Natural killer cell (primary cell): Measurements from ENCODE around the gene PTPRT. TPM values are rescaled to one million over a fixed set of nuclear protein-coding genes. Genes with fewer than 3 reads are reported as not detected.

Source experiments
- ATAC-seq, 3 donors: fragments of 150-1000 bp in 2 of 3; fragments of 200-7000 bp in 1 of 3; cut with Tn5 transposase; 1 replicate in 1 of 3; 2 replicates in 2 of 3; pipeline ENCODE4 v1.10.0; 2021; ENCODE audit warnings: mild to moderate bottlenecking in 2 of 3, moderate library complexity in 2 of 3
- DNase-seq, 2 donors: peaks; one replicate each; pipeline versions ENCODE4 v3.0.0 to v3.0.0-alpha.2; 2013 to 2021; ENCODE audit warnings: mixed read lengths in 1 of 2
- H3K27ac ChIP-seq: one replicate; pipeline ENCODE4 v1.5.1; 2013; ENCODE audit warnings: mild to moderate bottlenecking, low read length
- H3K27me3 ChIP-seq: one replicate; pipeline ENCODE4 v1.6.1; 2013; ENCODE audit warnings: low read length; ENCODE audit not compliant: control insufficient read depth, insufficient read depth
- H3K36me3 ChIP-seq: one replicate; pipeline ENCODE4 v1.6.1; 2013; ENCODE audit warnings: low read length; ENCODE audit not compliant: control insufficient read depth, insufficient read depth
- H3K4me1 ChIP-seq: one replicate; pipeline ENCODE4 v1.6.1; 2013; ENCODE audit warnings: low read length; ENCODE audit not compliant: control insufficient read depth, insufficient read depth
- H3K4me3 ChIP-seq: one replicate; pipeline ENCODE4 v1.5.1; 2013; ENCODE audit warnings: low read length
- H3K9me3 ChIP-seq: one replicate; pipeline ENCODE4 v1.6.1; 2013; ENCODE audit warnings: low read length; ENCODE audit not compliant: control insufficient read depth, insufficient read depth
- H3K27ac Mint-ChIP-seq, 2 donors: one replicate each; pipeline ENCODE4 v1.8.0; 2022; ENCODE audit warnings: mild to moderate bottlenecking in 2 of 2, mixed read lengths in 2 of 2, moderate library complexity in 1 of 2
- H3K27me3 Mint-ChIP-seq, 2 donors: one replicate each; pipeline ENCODE4 v1.8.0; 2022; ENCODE audit warnings: low read depth in 2 of 2, mixed read lengths in 2 of 2
- H3K36me3 Mint-ChIP-seq: one replicate; pipeline ENCODE4 v1.8.0; 2022; ENCODE audit warnings: mixed read lengths
- H3K4me1 Mint-ChIP-seq, 2 donors: one replicate each; pipeline ENCODE4 v1.8.0; 2022; ENCODE audit warnings: mixed read lengths in 2 of 2
- H3K4me3 Mint-ChIP-seq: one replicate; pipeline ENCODE4 v1.8.0; 2022; ENCODE audit warnings: mild to moderate bottlenecking, moderate library complexity, mixed read lengths
- H3K9me3 Mint-ChIP-seq, 2 donors: one replicate each; pipeline ENCODE4 v1.8.0; 2022; ENCODE audit warnings: mixed read lengths in 2 of 2
- CTCF ChIP-seq: fragments of 200-600 bp; IDR thresholded peaks from one replicate; pipeline ENCODE4 v1.8.0; 2022; ENCODE audit warnings: antibody characterized with exemption
- WGBS: methylation state at CpG from one replicate; pipeline ENCODE4 v1.1.7; 2013; ENCODE audit warnings: missing lambda C conversion rate; ENCODE audit not compliant: insufficient coverage; 5-methylcytosine and 5-hydroxymethylcytosine counted together
- intact Hi-C: fragments of 100-400 bp; cut with micrococcal nuclease; formaldehyde crosslinking; loops from one replicate; pipeline ENCODE4 v1.14.2; 2022
- total RNA-seq, 4 donors: library from RNA; stranded (reverse); fragments of 120-200 nt in 1 of 4; gene quantifications; one replicate each; pipeline versions ENCODE4 v1.2.3 to v1.2.4, GENCODE V29; 2013 to 2022

The PTPRT gene
- total RNA-seq, 3 donors from 2014 or later (not counting 1 experiment from before 2014, with no cell fraction given): not detected

- H3K4me1 Mint-ChIP-seq: no peaks in the 10 kb centered on the region
- WGBS: 90% methylated on average over 3 of the region's 4 CpGs
- H3K4me3 Mint-ChIP-seq: no peak overlapping the region
- Histone ChIP-seq H3K4me1 (no peaks in the 10 kb centered on the region), H3K36me3 (no peaks in the 10 kb centered on the region), H3K27ac (no peak overlapping the region), H3K9me3 (no peaks in the 10 kb centered on the region), H3K4me3 (no peak overlapping the region), H3K27me3 (no peaks in the 10 kb centered on the region)
- H3K36me3 Mint-ChIP-seq: no peaks in the 10 kb centered on the region
- ATAC-seq: no peak
- intact Hi-C loops: no loop called here
- TF ChIP-seq CTCF: no peak
- no peak overlapping the region for H3K27ac Mint-ChIP-seq
- no peak for DNase-seq
- peaks cover 0 to 5% of the 10 kb centered on the region in 2 donors for H3K9me3 Mint-ChIP-seq
- H3K27me3 Mint-ChIP-seq: peaks cover 2 to 8% of the 10 kb centered on the region in 2 donors
Observed at GRCh38 chr20:42955713-42956112, 234.0 kb downstream of the PTPRT start.

DNA sequence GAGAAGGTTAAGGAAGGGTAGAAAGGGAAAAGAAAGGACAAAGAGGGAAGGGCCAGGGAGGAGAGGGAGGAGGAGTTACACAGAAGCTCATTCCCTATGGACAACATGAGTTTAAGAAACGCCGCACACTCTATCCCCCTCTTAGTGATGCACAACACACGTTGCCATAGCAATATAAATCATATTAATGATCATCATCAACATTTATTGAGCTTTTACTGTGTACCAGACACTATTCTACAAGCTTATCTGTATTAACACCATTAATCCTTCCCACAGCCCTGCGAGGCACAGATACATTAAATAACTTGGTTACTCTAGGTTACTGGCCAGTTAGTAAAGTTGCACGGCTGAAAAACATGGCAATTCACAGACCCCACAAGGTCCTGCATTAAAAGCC lies 234.8 kb downstream of the PTPRT start:
- Histone ChIP-seq H3K27me3 (no peaks in the 10 kb centered on the region), H3K27ac (no peak overlapping the region), H3K9me3 (peaks cover 2% of the 10 kb centered on the region), H3K4me1 (no peaks in the 10 kb centered on the region), H3K36me3 (no peaks in the 10 kb centered on the region), H3K4me3 (no peak overlapping the region)
- H3K4me1 Mint-ChIP-seq: no peaks in the 10 kb centered on the region
- intact Hi-C loops: no loop called here
- WGBS: 82% methylated on average over 5 of the region's 5 CpGs
- peaks cover 0 to 5% of the 10 kb centered on the region in 2 donors for H3K9me3 Mint-ChIP-seq
- H3K27me3 Mint-ChIP-seq: peaks cover 2 to 8% of the 10 kb centered on the region in 2 donors
- TF ChIP-seq CTCF: no peak
- no peaks in the 10 kb centered on the region for H3K36me3 Mint-ChIP-seq
- H3K27ac Mint-ChIP-seq: no peak overlapping the region
- no peak for DNase-seq
- no peak for ATAC-seq
- H3K4me3 Mint-ChIP-seq: no peak overlapping the region

DNA sequence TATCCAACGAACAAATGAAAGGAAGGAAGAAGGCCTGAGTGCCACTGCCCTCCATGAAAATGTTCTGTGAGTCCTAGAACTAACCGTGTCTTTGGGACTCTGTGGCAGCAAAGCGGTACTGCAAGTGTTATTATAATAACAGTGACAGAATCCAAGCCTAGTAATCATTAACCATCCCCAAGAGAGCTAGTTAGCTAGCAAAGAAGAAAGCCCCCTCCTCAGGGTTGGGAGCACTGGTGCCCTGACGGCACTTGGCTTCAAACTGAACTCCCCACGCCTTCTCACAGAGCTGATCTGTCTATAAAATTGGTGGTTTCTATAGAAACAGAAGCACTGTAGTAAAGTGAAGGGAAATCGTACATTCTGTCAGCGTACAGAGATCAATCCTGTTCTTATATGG lies 239.8 kb downstream of the PTPRT start:
- 83% methylated on average over 6 of the region's 7 CpGs for WGBS
- H3K9me3 ChIP-seq: peaks cover 5% of the 10 kb centered on the region
- H3K4me3 ChIP-seq: no peak overlapping the region
- no peaks in the 10 kb centered on the region for H3K27me3 ChIP-seq
- H3K27ac Mint-ChIP-seq: no peak overlapping the region
- no peaks in the 10 kb centered on the region for H3K27me3 Mint-ChIP-seq
- intact Hi-C loops: no loop called here
- peaks cover 0 to 13% of the 10 kb centered on the region in 2 donors for H3K9me3 Mint-ChIP-seq
- H3K4me1 Mint-ChIP-seq: no peaks in the 10 kb centered on the region
- no peak overlapping the region for H3K4me3 Mint-ChIP-seq
- no peak for ATAC-seq
- TF ChIP-seq CTCF: no peak
- H3K27ac ChIP-seq: no peak overlapping the region
- H3K36me3 Mint-ChIP-seq: no peaks in the 10 kb centered on the region
- DNase-seq: no peak
- no peaks in the 10 kb centered on the region for H3K36me3 ChIP-seq
- no peaks in the 10 kb centered on the region for H3K4me1 ChIP-seq

DNA sequence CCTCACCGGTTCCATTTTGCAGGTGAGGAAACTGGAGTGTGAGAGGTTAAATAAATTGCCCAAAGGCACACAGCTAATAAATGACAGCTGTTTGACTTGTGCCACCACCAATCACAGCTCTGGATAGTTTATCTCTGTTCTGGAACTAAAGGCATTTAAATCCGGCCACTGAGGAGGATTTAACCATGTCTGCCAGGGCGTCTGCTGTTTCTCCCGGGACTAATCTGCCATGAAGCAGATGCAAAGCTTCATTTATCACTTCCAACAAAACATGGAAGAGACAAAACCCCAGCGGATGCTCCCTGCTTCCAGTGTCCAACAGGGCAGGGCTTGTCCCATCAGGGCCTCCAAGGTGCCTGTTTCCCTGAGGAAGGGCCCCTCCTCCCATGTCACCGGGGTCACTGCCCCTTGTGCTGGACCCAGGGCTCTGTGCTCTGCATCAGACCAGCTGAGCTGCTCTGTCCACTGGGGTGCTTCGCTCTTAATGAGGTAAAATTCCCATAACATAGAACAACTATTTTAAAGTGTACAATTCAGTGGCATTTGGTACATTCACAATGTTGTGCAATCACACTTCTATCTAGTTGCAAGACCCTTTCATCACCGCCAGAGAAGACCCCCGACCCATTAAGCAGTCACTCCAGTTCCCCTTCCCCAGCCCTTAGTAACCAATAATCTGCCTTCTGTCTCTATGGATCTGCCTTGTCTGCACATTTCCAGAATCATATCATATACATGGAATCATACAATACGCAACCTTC lies 244.3 kb downstream of the PTPRT start:
- H3K27ac Mint-ChIP-seq: no peak overlapping the region

More for the DNA sequence above, 244.3 kb downstream of the PTPRT start:
- Mint-ChIP-seq H3K4me3 (no peak overlapping the region), H3K27me3 (no peaks in the 10 kb centered on the region), H3K9me3 (peaks cover 0 to 8% of the 10 kb centered on the region in 2 donors), H3K4me1 (no peaks in the 10 kb centered on the region), H3K36me3 (no peaks in the 10 kb centered on the region)
- H3K4me1 ChIP-seq: no peaks in the 10 kb centered on the region
- ATAC-seq (no peak), DNase-seq (no peak)
- intact Hi-C loops: no loop called here
- H3K4me3 ChIP-seq: no peak overlapping the region
- WGBS: 76% methylated on average over 9 of the region's 10 CpGs
- TF ChIP-seq CTCF: no peak
- H3K27me3 ChIP-seq: no peaks in the 10 kb centered on the region
- H3K27ac ChIP-seq: no peak overlapping the region
- peaks cover 5% of the 10 kb centered on the region for H3K9me3 ChIP-seq
- H3K36me3 ChIP-seq: no peaks in the 10 kb centered on the region
